GM19438 (cell line): Measurements from ENCODE around the gene C1RL.

ENCODE experiments used
- ATAC-seq: cut with Tn5 transposase; IDR thresholded peaks from one replicate; pipeline ENCODE4 v1.9.1; 2021; ENCODE audit warnings: low read depth; ENCODE audit not compliant: unreplicated experiment

Gene C1RL, protein sequence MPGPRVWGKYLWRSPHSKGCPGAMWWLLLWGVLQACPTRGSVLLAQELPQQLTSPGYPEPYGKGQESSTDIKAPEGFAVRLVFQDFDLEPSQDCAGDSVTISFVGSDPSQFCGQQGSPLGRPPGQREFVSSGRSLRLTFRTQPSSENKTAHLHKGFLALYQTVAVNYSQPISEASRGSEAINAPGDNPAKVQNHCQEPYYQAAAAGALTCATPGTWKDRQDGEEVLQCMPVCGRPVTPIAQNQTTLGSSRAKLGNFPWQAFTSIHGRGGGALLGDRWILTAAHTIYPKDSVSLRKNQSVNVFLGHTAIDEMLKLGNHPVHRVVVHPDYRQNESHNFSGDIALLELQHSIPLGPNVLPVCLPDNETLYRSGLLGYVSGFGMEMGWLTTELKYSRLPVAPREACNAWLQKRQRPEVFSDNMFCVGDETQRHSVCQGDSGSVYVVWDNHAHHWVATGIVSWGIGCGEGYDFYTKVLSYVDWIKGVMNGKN

DNA sequence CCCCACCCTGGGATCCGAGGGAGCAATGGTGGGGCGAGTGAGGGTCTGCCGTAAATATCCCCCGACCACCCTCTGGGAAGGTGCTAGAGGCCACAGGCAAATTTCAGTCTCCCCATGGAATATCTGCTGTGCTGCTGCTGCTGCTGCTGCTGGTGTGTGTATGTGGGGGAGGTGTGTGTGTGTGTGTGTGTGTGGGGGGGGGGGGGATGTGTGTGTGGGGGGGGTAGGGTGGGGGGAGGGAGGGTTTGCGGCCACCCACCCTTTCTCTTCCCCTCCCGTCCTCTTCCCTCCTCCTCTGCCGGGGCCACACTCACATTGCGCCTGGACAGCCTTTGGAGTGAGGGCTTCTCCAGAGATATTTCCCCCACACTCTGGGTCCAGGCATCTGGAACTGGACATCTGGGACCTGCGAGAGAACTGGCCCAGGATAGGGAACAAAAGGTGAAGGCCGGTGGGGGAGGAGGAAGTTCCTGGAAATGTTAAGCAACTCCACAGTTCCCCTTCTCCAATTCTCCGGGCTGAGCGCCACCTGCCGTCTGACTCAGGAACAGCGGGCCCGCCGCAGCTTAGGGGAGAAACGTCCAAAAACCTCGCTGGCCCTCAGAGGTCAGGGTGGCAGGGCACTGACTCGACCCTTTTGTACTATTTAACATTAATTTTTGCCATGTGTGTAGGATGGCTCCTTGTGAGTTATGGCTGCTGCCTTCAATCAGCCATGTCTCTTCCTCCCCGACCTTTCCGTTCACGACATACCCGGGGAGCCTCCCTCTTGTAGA is at the start of gene C1RL:
Gene C1RL, minus strand, starts transcription at position 419 of the 776 bp plus-strand sequence. Its CDS starts 34 bp downstream, at position 385.
- ATAC-seq = no peak

DNA sequence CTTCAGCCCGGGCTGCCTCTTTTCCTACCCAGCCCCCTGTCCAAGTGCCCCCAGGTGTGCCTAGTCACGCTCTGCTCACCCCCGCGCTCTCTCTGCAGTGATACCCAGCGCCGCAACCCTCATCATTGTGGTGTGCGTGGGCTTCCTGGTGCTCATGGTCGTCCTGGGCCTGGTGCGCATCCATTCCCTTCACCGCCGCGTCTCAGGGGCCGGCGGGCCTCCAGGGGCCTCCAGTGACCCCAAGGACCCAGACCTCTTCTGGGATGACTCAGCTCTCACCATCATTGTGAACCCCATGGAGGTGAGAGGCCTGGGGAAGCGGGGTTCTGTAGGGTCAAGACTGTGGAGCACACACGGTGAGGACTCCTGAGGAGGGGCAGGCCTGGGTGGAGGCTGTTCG is 48.4 kb upstream of the C1RL start:
- ATAC-seq = no peak

DNA sequence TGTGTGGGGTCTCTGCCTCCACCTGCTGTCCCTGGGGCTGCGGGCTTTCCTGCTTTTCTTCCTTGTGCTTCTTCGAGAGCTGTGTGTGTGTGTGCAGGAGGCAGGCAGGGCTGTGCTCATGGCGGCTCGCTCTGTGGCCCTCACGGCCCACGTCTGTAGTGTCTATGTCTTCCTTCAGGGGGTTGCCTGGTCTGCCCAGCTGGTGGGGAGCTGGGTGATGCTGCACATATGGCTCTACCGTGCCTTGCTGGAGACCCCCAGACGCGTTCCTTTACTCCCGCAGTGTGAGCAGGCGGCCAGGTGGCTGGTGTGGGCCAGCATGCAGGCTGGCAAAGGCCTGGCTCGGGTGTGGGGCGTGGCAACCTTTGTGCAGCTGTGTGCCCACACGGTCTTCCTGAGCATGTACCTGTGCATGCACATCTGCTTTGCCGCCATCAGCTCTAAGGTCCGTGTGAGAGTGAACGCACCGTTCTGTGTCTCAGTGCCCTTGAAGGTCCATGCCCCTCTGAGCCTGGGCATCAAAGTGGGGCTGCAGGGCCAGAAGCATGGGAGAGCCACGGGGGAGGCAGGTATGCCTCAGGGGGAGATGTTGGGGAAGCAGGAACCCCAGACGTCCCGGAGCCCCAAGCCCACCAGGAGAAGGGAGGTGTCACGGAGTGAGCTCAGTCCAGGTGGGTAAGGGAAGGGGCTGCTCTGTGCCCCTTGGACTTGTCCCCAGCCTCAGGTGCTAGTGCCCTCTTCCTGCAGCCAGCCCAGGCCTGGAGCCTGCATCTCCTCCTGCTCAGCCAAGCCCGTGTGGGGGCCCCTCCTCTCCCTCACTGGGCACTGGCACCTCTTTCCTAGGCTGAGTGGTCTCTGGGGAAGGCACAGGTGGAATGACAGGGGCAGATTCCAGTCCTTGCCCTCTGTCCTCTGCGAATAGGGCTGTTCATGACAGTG is 47.5 kb upstream of the C1RL start:
- no peak for ATAC-seq

DNA sequence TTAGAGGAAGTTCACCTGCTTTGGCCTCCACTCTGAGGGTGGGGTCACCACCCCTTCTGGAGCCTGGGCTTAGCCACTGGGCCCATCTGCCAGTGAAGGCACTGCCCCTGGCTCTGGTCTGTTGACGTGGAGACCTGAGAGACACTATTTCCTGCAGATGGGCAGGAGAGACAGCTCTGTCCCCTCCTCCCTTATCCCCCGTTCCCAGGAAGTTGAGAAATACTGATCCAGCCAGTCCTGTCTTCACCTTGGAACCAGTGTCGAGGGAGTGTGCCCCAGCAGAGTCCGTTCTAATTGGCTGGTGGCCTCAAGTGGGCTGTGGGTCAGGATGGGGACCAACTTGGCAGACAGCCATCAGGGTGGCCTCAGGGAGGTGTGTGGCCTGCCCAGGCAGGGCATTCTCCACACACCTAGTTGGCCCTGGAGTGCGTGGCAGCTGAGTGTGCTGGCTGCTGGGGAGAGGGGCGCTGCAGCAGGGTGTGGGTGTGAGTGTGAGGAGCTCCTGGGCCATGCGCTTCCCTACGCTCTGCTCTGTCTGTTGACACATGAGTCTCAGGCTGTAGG is 46.5 kb upstream of the C1RL start:
- no peak for ATAC-seq

DNA sequence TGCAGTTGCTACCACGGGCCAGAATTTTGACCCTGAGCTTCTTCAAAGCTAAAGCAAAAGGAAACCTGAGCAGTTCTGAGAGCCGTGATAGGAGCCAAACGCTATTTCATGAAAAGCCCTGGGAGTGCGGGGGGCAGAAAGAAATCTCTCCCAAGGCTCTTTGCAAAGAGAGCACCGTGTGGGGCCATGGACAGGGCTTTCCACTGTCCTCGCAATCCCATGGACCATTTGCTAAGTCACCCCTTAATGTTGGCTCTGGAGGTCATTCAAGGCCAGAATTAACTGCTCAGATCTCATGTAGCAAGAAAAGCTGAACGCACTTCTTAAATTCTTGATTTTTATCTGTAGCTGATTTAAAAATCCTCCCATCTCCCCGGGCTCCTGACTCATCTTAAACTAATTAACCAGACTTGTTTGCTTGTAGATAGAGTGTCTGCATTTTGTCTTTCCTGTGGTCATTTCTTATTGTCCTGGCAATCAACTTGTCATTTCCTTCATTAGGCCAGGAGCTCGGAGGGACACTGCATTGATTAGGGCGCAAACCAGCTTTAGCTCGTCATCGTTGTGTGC is 46.0 kb upstream of the C1RL start:
- no peak for ATAC-seq

DNA sequence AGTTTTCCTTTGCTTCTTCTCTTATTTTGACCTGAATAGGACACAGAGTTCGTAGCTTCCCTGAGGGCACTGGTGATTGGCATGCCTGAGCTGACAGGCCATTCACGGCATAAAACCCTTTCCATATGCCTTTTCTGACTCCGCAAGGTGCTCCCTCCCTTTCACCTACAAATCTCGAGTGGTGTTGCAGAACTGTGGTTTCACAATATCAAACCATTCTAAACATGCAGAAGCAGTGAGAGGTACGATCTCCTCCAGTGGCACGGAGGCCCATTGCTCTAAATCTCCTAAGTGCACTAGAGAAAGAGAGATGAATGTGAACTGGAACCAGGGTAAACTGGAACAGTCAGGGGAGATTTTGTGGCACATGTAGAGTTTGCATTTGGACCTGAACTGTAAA is 45.0 kb upstream of the C1RL start:
- ATAC-seq = no peak

DNA sequence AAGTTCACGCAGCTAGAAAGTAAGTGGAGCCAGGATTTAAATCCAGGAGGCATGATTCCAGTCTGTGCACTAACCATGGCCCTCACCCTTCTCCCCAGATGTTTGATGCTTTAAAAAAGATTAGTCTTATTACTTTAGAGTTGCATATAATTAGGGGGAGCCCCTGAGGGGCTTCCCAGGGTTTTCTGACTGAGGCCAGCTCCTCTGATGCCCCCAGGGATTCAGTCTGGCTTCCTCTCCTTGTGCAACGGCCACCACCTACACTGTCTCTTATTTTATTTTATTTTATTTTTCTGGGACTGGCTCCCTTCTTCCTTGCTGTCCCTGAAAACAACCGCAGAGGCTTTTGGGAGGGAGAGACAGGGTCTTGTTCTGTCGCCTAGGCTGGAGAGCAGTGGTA is 43.8 kb upstream of the C1RL start:
- ATAC-seq = no peak

DNA sequence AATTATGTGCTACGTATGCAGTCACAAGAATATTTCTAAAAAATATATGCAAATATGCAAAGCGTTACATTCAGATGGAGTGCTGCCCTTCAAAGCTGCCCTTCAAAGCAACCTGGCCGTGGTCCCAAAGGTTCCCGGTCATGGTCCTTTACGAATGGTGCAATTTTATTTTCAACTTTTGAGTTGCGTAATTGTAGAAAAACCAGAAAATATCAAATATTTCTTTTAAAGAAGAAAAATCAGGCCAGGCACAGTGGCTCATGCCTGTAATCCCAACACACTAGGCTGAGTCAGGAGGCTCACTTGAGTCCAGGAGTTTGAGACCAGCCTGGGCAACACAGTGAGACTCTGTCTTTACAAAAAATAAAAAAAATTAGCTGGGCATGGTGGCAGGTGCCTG is 42.5 kb upstream of the C1RL start:
- no peak for ATAC-seq

DNA sequence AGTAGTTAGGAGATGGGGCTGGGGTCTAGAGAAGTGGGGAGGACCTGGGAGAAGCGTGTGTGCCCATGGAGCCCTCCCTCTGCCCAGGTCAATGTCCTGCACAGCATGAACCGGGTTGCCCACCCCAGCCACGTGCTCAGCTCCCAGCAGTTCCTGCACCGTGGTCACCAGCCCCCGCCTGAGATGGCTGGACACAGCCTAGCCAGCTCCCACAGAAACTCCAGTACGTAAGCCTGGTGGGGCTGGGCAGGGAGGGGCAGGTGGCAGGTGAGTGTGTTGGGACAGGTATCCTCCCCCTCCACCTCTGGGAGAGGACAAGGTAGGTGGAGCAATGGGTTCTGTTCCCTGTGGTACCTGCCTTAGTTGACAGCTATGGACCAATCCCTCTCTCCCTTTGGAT is 41.8 kb upstream of the C1RL start:
- ATAC-seq = no peak

DNA sequence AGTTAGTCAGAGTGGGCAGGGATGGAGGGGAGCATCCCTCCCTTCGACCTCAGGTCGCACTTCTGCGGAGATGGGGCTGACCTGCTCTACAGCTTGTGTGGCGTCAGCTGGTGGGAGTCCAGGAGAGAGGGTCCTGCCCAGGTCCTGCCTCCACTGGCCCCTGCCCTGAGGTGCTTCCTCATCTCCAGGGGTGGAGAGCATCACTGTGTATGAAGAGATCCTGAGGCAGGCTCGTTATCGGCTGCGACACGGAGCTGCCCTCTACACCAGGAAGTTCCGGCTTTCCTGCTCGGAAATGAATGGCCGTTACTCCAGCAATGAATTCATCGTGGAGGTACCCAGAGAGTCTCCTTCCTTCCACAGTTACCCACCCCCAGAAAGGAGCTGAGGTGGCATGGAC is 41.3 kb upstream of the C1RL start:
- ATAC-seq = no peak

DNA sequence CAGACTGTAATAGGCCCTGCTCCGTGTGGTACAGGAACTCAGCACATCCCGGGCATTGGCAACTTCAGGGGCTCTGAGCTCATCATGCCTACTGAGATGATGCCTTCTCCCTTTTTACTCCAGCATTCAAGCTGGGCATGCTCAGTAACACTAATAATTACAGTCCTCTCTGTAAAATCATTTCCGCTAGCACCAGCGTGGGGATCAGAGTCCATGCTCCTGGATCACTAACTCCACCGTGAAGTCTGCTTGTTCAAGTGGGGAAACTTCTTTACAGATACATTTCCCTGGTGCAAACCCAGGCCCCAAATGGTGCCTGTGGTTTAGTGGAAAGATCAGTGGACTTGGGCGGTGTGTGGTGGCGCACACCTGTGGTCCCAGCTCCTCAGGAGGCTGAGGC is 37.9 kb upstream of the C1RL start:
- no peak for ATAC-seq

DNA sequence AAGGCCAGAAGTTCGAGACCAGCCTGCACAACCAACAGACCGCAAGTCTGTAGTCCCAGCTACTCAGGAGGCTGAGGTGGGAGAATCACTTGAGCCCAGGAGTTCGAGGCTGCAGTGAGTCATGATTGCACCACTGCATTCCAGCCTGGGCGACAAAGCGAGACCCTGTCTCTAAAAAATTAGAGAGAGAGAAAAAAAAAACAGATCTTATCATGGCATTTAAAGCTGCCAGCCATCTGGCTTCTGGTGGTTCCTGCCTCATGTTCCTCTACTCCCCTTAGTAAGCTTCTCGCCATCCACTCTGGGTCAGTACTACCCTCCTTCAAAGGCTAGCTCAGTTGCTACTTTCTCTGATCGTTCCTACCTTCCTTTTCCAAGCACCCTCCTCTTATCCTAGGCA is 37.2 kb upstream of the C1RL start:
- ATAC-seq = no peak

DNA sequence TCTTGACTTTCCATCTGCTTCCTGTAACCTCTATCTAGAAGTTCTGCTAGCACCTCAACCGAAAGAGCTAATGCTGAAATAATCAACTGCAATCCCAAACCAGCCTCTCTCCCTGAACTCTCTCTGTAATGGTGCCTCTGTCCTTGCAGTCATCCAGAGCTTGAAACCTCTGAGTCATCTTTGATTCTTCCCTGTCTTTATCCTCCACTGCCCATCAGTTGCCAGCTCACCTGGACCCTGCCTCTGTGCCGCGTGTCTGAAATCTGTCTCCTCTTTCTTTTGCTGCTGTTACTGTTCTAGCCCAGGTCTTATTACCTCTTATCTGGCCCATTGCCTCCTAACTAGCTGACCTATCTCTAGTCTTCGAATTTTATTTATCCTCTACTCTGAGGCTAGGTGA is 36.7 kb upstream of the C1RL start:
- no peak for ATAC-seq

DNA sequence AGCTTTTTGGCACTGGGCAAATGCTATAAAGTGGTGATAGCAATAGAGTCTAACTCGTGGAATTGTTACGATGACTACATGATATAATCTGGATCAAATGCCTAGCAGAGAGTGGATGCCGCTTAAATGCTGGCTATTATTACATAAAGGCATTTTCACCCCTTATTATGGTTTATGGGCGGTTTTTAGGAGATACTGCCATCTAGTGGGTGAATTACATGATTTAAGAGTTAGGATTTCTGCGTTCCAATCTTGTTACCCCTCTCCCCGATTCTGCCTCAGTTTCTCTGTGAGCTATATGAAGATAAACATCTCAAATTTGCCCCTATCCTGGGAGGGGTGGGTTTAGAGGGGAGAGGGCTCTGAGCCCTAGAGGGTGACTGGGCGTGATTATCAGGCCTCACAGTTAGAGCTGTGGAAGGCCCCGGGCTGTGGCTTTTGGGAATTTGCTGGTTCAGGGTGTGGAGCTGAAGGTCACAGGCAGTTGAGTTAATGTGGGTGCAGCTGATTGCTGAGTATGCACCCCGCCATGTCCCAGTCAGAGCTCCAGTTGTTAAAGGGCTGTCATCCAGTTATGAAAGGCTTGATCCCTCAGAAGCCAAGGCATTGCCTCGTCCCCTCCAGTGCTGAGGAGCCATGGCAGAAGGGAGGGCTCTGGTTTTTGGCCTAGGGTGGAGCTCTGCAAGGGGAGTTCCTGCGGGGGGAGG is 35.6 kb upstream of the C1RL start:
- ATAC-seq = no peak

DNA sequence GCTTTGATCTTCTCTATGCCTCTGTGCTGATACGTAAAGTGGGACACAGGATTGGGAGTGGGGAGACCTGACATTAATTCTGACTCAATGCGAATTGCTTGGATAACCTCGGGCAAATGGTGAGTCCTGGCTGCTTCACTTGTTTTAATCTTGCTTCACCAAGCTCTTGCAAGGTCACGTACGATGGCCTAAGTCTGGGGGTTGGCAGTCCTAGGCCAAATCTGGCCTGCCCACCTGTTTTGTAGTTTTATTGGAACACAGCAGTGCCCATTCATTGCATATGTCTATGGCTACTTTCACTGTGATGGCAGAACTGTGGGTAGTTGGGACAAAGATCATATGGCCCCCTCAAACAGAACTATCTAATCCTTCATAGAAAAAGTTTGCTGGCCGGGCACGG is 34.5 kb upstream of the C1RL start:
- no peak for ATAC-seq

DNA sequence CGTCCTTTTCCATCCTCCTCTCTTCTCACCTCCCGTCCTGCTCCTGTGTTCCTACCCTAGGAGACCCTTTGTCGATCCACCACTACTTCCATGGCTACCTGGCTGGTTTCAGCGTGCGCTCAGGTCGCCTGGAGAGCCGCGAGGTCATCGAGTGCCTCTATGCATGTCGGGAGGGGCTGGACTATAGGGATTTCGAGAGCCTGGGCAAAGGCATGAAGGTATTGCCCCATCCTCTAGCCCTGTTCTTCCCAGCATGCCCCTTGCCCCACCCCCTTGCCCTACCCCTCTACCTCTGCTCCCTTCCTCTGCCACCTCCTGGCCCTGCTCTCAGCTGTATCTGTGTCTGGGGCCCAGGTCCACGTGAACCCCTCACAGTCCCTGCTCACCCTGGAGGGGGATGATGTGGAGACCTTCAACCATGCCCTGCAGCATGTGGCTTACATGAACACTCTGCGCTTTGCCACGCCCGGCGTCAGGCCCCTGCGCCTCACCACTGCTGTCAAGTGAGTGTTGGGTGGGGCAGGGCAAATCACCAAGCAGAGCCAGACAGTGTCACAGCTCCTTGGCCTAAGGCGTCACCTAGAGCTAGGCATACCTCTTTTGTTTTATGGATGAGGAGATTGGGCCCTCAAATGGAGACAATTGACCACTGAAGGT is 33.9 kb upstream of the C1RL start:
- ATAC-seq = no peak

DNA sequence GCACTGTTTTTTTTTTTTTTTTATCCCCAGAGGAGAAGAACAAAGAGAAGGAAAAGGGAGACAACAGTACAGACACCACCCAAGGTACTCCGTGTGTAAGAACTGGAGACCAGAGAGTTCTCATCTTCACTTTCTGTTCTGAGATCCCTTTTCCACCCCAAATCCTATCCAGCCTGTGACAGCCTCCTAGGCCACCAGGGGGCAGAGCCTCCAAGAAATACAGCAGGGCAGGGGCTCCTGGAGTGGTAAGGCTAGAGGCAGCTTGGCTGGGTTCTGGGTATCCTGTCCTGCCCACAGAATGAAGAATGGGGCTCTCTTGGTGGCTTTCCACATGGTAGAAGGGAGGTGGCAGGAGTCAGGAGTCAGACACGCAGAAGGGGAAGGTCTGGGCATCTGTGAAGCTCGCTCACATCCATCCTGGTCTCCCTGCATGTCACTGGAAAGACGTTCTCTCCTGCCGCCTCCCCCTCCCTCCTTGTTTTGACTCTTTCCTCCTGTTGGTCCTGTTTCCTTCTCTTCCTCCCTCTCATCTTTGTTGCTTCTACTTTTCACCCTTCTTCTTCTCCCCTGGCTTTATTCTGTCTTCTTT is 33.1 kb upstream of the C1RL start:
- ATAC-seq = no peak

DNA sequence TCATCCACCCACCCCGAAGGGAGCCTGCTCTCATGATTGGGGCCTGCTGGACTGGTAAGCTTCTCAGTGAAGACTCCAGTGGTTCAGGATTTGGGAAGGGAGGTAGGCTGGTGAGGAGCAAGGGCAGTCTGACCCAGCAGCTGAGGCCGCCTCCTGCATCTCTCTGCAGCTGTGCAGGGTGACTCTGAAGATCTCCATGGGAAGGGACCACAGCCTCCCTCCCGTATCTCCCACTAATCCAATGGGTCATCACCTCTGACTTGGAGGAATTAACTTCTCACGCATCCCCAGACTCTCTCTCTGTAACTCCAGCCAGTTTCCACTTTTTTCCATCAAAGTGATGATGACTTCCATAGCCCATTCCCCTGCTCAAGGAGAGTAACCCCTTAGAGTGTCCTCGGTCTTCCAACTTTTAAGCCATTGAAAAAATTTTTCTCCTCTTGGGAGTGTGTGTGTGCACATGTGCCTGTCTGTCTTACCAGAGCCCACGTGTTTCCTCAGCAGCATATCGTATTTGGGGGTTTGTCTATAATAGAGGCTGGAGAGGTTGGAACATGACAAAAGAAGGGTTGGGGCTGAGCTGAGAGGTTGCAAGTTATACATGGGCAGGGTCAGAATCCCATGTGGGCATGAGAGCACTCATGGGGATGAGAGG is 32.5 kb upstream of the C1RL start:
- ATAC-seq = no peak
